ENCODE results near the gene MAN1C1.
"Not testable (repeated sequence)": the region's sequence is repeated elsewhere in the genome, so short reads cannot be mapped to it uniquely, and the experiment has no call there.

Gene MAN1C1

DNA sequence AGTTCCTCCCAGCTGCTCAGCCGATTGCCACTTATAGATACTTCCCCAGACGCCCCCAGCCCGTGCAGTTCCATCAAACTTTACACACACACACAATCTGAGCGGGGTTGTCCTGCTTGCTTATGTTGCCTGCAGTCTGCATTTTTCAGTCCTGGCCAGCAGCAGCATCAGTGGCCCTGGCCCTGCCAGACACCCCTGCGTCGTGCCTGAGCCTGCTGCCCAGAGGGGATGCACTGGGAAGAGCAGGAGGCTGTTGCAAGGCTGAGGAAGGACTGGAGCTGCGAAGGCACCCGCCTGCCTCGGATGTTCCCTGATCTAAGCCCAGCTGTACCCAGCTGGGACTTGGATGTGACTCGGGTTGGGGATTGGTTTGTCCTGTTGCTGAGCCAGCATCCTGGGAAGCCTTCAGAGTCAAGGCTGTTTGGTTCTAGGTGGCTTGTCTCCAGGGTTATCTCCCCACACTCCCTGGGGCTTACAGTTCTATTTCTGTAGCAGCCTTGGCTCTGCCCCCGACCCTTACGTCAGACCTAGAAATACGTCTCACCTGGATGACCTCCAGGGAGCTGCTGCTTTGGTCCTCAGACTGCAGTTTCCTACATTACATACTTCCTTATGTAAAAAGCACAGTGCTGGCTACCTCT lies 42.3 kb downstream of the MAN1C1 start:
- DNase-seq = no peak

- no peak for DNase-seq
Measured at GRCh38 chr1:25661043-25661815, 44.6 kb downstream of the MAN1C1 start.

DNA sequence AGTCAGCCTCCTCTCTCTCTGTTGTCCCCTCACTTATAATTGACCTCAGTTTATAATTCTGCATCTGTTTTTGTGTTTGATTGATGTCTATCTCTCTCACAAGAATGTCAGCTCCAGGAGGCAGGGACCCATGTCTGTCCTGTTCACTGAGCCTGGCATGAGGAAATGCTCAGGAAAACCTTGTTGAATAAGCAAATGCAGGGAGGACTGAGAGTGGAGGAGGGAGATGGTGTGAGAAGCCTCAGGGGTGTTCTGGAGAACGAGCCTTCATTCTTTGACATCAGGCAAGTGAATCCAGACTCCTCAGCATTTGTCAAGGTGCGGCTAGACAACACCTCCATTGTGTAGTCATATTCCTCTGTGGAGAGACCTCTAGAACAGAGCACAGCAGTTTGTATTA lies 45.5 kb downstream of the MAN1C1 start:
- no peak for DNase-seq

DNA sequence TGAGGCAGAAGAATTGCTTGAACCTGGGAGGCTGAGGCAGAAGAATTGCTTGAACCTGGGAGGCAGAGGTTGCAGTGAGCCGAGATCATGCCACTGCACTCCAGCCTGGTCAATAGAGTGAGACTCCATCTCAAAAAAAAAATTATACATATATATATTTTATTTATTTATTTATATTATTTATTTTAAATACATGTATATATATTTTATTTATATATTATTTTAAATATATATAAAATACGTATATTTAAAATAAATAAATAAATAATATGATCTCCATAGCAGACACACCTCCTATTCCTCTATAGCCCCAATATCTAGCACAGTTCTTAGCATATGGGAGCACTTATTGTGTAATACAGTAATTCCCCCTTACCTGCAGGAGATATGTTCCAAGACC lies 46.4 kb downstream of the MAN1C1 start:
- DNase-seq = not testable (repeated sequence)

DNA sequence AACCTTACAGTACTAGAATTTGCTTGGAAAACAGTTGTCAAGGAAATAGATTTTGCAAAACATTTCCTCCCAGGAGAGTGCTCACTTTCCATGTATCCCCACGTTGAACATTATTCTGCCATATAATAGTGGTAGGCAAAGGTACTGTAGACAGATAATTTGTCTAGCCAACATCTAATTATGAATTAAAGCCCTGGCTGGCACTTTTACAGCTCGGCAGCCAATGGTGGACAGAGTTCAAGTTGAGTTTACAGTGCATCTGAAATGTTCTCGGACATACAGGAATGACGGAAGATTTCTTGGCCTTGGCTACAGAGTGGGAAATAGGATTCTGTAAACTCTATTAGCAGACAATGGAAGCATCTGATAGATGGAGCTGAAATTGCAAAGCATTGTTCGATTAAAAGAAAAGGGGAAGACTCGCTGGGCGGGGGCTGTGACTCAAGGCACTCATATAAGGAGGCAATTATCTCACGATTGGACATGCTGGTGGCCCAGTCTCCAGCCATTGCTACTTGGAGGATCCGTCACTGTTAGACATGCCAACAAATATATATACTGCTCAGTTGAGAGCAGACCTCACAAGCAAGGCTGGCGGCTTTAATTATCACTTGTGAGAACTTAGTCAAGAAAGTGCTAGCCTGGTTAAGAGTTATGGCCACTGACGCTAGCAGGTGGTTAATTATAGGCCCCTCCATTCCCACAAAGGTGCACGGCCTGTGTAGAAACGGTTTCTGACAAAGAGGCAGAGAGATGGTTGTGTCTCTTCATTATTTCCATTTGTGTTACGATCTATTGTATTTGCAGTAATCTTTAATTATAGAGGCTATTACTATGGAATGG lies 48.0 kb downstream of the MAN1C1 start:
- DNase-seq = no peak

DNA sequence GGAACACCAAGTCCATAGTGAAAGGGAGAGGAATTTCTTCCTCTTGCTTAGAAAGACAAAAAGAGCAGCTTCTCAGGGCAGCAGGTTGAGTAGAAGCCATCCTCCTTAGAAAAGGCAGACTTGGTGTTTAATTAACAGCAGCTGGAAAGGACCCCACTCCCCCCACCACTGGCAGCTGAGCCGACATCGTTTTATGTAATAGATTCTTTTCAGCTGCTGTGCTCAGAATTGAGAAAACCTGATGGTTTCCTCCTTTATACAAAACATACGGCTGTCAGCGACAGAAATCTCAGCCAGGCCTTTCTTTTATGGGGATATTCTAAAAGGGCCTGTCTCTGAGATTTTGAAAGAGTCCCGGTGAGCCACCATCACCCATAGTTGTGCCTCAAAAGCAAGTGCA lies 49.9 kb downstream of the MAN1C1 start:
- DNase-seq = no peak

DNA sequence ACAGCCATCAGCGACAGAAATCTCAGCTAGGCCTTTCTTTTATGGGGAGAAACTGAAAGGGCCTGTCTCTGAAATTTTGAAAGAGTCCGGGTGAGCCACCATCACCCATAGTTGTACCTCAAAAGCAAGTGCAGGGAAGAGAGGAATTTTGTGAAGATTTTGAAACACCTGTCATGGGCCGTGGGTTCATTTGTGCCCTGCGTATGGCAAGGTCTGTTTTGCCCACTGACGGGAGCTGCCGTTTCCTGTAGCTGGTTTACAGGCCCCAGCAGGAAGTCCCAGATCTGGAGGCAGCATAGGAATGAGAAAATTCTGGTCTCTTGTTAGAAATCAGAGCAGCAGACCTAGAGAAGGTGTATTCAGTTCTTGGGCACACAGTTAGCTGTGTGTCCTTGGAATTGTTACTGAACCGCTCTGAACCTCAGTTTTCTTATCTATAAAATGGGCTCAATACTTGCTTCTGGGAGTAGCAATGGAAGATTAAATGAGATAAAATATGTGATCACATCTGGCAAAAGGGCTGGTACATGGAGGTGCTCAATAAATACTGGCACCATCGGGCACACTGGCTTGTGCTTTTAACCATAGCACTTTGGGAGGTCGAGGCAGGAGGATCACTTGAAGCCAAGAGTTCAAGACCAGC lies 52.5 kb downstream of the MAN1C1 start:
- DNase-seq = no peak

DNA sequence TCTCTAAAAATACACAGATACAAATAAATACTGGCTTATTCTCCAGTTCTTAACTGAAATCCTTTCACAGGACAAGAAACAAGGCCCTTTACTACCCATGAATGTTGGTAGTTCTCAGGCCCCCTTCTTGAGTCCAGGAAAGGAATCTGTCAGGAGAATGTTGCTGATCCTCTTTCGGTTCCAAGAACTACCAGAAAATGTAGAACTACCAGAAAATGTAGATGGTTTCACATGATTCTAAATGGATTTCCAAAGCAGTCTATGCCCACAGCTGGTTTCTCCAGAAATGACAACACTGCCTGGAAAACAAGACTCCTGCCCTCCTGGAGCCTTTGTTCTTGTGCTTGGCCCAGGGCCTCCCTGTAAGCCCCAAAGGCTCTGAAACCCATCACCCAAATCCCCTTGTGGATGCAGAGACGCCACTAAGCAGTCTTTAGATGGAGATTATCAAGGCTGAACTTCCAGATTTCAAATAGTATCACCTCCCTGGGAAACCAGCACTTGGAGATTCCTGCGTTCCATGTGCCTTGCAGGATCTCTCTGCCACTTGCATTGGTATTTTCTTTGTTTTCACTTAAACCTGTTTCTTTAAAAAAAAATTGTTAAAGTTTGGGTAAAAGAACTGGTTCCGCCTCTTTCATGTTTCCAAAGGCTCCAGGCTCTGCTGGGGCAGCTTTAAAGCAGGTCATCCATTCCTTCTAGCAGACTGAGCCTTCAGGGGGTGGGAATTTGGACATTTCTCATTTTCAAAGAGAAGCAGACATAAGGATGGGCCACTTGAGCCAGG lies 53.4 kb downstream of the MAN1C1 start:
- DNase-seq = no peak

GRCh38 chr1:25671929-25672328 lies 55.3 kb downstream of the MAN1C1 start:
- DNase-seq = no peak

DNA sequence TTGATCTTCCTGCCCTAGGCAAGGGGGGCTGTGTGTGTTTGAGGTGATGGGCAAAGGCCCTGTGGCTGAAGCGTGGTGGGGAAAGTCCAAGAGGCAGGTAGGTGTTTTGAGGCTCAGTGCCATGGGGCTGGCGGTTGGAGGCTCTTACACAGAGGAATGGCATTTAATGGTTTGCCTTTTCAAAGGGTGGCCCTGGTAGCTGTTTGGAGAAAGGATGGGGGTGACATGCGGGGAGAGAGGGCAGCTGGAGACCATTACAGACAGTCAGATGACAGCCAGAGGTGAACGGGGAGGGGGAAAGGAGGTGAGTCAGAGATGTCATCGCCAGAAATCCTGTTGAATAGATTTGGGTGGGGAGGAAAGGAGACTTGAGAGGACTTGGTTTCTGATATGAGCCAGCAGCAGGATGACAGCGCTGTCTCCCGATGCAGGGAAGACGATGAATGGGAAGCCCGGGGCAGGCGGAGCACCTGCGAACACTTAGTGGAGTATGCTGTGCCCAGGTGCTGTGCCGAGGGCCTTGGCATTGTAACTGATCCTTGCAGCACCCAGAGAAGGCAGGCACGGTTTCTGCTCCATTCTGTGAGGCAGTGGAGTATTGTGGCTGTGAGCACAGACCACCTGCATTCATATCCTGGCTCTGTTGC lies 56.3 kb downstream of the MAN1C1 start:
- DNase-seq = no peak

- DNase-seq = no peak
Measured at GRCh38 chr1:25673456-25673855, 56.9 kb downstream of the MAN1C1 start.

DNA sequence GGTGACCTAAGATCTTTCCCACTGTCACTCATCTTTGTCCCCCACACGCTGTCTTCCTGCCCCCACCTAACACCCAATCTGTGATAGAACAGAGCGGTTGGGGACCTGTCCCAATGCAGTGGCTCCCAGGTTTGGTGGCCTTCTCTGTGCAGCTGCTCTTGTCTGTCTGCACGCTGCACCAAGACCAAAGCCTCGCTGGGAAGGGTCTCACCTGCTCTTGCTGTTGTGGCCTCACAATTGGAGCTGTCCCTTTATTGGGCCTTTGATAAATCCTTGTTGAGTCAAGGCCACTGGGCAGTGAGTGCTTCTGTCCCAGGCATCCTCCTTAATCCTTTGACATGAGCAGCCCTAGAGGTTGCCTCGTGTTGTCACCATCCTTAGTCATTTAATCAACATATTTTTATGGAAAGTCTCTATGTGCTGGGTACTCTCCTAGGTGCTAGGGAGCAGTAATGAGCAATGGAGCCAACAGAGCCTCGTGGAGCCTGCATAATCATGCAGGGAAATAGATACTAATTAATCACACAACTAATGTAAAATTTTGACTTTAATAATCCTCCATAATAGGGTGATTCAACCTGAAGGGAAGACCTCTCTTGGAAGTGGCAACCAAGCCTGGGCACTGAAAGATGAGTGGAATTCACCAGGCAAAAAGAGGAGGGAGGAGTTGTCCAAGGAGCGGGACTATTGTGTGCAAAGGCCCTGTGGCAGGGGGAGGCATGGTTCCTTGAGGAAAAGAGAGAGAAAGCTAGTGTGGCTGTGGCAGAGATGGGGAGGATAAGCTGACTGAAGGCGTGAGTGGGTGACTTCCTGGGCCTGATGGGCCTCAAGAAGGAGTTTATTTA lies 57.6 kb downstream of the MAN1C1 start:
- DNase-seq = peak; percentile 24

DNA sequence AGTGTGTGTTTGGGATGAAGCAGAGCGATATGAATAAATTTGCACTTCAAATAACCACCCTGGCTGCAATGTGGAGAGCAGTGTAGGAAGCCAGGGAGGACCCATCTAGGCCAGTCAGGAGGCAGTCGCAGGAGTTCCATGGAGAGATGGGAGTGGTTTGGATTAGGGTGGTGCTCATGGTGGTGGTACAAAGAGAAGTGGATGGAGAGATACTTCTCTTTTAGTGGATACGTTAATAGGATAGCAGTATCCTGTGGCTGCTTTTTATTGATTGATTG lies 58.2 kb downstream of the MAN1C1 start:
- DNase-seq = no peak

GRCh38 chr1:25675729-25676476 lies 59.3 kb downstream of the MAN1C1 start:
- DNase-seq = peak; percentile 88

DNA sequence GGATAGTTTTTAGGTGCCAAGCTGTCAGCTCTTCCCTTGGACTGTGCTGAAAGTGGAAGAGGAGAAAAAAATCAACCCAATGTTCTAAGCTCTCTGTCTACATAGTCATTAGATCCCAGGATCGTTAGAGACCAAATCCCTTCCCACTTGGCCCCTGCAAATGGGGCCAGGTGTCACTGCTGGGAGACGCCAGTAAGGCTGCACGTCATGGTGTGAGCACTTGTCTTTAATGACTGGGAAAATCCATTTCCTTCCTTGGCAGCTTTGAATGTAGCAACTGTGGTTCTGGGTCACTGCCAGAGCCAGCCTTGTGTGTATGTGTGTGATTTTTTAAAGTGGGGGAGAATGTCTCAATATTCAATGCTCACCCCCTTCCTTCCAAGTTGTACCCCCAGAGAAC lies 59.9 kb downstream of the MAN1C1 start:
- peak; percentile 27 for DNase-seq

DNA sequence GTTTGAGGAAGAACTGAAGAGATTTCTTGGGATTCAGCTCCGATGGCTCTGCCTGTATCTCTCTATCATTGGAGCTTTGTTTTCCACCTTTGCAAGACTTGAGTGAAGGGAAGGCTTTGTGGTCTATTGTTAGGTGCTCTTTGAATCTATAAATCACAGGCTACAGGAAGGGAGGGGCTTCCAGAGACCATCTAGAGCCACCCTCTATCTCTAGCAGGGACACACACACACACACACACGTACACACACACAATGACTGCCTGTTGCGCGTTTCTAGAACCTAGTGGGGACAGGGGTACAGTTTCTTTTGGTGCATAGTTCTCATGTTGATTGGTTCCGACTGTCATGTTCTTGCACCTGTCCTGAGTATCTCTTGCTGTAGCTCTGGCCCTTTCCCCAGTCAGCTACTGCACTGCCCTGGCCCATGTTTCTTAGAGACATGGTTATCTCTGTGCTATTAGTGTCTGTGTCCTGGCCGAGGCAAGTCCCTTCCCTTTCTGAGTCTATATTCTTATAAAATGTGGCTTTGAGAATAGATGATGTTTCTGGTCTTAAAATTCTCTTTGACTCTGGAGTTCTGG lies 60.7 kb downstream of the MAN1C1 start:
- DNase-seq = no peak

DNA sequence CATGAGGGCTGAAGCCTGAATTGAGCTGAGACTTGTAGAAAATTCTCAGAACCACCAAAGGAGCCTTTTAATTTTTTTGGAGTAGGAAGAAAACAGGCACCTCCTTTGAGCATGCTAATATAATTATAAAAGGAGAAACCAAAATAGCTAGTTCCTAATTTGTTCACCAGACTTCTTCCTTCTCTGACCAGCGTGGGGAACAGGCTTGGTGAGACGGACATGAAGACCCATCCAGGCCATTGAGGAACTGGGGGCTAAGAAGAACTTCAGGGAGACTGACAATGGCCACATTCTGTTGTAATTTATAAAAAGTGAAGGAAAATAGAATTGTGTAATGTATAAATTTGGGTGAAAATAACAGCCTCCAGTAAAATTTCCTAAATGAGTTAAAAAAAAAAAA lies 62.6 kb downstream of the MAN1C1 start:
- no peak for DNase-seq

GRCh38 chr1:25680701-25681100 lies 64.1 kb downstream of the MAN1C1 start:
- no peak for DNase-seq

- DNase-seq = no peak
Measured at GRCh38 chr1:25682059-25682601, 65.5 kb downstream of the MAN1C1 start.

DNA sequence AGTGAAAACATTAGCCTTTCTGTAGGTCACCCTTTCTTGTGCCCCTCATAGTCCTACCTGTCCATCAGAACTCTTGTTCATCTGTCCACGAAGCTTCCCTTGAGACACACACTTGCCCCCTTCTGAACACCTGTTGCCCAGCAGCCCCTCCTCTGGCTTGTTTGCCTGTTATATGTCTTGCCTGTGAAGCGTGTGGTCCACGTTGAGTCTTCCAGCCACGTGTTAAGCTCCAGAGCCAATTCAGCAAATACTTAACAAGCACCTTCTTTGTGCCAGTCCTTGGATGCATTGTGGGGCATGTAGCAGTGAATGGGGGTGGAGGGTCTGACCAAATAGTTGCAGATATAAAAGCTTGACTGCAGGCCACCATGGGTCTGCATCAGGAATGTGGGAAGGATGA lies 66.6 kb downstream of the MAN1C1 start:
- DNase-seq = no peak
